ENCODE results near the gene AFAP1L2.

AFAP1L2 gene

DNA sequence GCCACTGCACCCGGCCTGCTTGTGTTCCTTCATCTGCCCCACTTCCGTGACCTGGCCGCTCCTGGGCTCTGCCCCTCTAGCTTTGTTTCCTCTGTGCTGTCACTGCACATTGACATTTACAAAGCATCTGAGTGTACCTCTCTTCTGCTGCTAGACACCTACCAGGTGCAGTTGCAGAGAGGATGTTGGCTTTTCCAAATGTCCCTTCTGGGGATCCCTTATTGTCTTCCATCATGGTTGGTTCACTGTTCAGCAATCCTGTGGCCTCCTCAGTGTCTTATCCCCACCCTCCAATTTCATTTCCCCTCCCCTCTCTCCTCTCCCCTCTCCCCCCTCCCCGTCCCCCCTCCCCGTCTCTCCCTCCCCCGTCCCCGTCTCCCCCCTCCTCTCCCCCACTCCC, 151.4 kb downstream of the AFAP1L2 start:
- no peak overlapping the region for H3K4me3 ChIP-seq (ENCODE audit: low read depth, low read length)
- TF ChIP-seq, protein P1, sequence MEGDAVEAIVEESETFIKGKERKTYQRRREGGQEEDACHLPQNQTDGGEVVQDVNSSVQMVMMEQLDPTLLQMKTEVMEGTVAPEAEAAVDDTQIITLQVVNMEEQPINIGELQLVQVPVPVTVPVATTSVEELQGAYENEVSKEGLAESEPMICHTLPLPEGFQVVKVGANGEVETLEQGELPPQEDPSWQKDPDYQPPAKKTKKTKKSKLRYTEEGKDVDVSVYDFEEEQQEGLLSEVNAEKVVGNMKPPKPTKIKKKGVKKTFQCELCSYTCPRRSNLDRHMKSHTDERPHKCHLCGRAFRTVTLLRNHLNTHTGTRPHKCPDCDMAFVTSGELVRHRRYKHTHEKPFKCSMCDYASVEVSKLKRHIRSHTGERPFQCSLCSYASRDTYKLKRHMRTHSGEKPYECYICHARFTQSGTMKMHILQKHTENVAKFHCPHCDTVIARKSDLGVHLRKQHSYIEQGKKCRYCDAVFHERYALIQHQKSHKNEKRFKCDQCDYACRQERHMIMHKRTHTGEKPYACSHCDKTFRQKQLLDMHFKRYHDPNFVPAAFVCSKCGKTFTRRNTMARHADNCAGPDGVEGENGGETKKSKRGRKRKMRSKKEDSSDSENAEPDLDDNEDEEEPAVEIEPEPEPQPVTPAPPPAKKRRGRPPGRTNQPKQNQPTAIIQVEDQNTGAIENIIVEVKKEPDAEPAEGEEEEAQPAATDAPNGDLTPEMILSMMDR (IDR thresholded peaks at IDR 0.05; ENCODE audit: control insufficient read depth, extremely low read depth, insufficient read depth) = no peak
- no peak for DNase-seq (ENCODE audit: low read depth)

DNA sequence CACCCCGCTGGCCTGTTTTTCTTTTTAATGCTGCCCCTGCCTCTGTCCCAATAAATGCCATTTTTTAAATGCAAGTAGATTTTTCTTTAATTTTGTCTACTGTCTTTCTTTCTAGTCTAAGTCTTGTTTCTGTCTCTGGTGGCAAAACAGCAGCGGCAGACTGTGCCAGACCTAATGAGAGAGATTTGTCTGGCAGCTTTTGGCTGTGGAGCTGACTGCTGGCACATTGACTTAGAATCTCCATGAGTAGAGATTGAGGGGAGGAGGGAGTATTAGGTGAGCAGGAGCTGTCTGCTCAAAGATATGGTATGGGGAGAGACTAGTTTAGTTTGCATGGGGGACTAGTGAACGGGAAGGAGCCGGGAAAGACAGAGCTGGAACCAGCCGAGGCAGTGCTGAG, 152.2 kb downstream of the AFAP1L2 start:
- H3K4me3 ChIP-seq (ENCODE audit: low read depth, low read length) = no peak overlapping the region
- TF ChIP-seq, protein P1 (IDR thresholded peaks at IDR 0.05; ENCODE audit: control insufficient read depth, extremely low read depth, insufficient read depth) = no peak
- DNase-seq (ENCODE audit: low read depth) = no peak

DNA sequence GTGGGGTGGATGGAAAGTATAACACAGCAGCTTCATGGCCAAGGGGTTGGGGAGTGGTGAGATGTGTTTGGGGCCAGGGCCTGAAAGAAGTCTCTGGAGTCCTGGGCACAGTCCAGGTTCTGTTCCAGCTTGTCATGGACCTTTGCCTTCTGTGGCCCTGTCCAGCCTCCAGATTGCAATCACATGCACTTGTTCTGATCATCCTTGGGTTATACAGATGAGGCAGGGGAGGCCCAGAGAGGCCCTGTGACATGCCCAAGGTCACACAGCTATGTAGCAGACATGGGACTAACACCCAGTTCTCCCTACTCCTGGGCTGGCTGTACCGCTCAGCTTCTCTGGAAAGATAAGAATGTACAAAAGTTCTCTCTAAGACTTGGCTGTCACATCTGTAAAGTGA, 153.6 kb downstream of the AFAP1L2 start:
- DNase-seq (ENCODE audit: low read depth) = no peak
- no peak overlapping the region for H3K4me3 ChIP-seq (ENCODE audit: low read depth, low read length)
- TF ChIP-seq, protein P1 (IDR thresholded peaks at IDR 0.05; ENCODE audit: control insufficient read depth, extremely low read depth, insufficient read depth) = no peak

DNA sequence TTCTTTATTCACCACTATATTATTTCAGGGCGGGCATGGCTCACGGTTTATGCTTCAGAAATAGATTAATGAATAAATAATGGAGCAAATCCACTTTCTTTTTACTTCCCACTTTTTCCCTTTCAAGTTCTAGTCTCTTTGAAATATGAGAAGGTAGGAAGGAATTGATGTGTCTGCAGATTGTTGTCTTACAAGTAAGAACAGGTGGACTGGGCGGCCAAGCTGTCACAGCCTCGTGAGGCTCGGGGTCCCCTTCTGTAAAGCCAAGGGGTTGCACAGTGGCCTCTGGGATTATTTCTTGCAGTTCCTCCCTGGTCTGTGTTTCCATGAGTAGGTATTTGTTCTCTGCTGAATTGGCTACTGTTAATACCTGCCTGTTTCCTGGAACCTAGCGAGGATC, 154.1 kb downstream of the AFAP1L2 start:
- TF ChIP-seq, protein P1 (IDR thresholded peaks at IDR 0.05; ENCODE audit: control insufficient read depth, extremely low read depth, insufficient read depth) = no peak
- no peak overlapping the region for H3K4me3 ChIP-seq (ENCODE audit: low read depth, low read length)
- DNase-seq (ENCODE audit: low read depth) = no peak

DNA sequence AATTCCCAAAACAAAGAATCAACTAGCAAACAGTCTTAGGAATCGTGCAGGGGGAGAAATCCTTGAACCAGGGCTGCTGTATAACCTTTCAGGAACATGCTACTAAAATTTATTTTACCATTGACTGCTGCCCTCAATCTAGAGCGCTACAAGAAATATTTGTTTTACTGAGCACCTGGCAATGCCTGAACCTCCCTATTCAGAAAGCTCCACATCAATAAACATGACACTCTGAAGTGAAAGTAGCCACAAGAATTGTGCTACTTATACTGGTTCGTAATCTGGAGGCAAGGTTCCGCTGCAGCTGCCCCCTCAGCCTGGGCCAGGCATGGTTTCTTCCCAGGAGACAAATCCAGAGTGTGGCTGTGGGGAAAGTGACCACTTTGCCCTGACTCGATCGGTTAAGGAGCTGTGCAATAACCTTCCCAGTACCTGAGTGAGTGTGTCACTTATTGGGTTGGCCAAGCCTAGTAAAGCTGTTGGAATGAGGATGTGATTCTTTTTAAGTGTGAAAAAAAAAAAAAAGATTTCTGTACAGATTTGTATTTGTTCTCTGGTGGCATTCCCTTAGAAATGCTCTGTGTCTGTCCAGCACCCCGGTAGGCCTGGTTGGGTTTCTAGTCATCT, 157.5 kb downstream of the AFAP1L2 start:
- TF ChIP-seq, protein P1 (IDR thresholded peaks at IDR 0.05; ENCODE audit: control insufficient read depth, extremely low read depth, insufficient read depth) = no peak
- no peak for DNase-seq (ENCODE audit: low read depth)
- H3K4me3 ChIP-seq (ENCODE audit: low read depth, low read length) = no peak overlapping the region

DNA sequence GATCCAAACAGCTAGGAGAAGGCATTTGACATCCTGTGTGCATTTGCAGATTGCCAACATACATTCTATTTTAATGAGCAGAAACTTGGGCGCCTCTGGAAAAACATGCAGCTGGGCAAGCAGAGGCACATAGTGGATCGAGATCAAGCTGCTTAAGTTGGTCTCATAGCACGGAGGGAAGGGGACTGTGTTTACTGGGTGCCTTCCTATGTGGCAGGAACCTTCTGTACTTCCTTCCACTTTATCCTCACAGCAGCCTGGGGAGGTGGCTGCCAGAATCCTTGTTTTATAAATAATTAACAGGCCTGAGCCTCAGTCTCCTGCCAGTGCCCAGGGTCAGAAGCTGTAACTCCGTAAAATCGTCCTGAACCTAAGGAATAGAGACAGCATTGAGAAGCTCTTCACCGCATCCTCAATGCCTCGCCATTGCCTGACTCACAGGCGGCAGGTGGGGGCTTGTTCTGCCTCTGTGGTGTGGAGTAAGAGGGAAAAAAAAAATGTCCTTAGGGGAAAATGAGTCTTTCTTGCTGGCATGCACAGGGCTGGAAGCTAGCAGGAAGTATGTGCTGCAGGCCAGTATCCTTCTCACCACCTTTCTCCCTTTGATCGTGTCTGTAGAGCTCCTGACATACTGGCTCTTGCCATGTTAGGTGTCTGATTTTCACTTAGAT, 159.0 kb downstream of the AFAP1L2 start:
- DNase-seq (ENCODE audit: low read depth) = peak; percentile 17
- TF ChIP-seq, protein P1 (IDR thresholded peaks at IDR 0.05; ENCODE audit: control insufficient read depth, extremely low read depth, insufficient read depth) = no peak
- H3K4me3 ChIP-seq (ENCODE audit: low read depth, low read length) = no peak overlapping the region
